ENCODE measurements around the gene TP53I11.

The TP53I11 gene

DNA sequence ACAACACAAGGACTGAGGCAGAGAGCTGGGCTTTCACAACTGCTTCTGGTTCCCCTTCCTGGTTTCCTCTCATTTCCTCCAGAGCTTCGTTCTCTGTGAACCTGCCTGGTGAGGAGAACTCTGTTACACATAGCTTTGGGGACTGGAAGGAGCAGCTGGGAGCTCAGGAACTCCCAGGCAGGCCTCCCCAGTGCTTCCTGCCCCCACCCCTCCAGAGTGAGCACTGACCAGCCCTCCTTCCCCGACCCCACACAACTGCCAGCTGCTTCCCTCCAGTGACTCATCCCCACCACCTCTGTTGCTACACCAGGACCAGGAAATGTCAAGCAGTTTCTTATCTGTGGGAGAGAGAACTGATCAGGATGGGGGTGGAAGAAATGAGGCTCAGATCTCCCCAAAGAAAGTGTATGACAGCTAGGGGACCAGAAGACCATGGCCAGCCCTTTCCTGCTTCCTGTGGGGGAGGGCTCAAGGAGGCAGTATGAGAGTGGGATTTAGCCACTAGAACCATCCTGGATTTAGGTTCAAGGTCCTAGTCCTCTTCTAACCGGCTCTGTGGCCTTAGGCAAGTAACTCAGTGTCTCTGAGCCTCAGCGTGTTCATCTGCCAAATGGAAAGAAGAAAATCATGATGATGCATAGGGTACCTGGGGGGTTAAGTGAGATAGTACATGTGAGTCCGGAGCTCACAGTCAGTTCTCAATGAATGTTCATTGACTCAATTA, 4.5 kb upstream of the TP53I11 start:
- DNase-seq: peak; percentile 12

DNA sequence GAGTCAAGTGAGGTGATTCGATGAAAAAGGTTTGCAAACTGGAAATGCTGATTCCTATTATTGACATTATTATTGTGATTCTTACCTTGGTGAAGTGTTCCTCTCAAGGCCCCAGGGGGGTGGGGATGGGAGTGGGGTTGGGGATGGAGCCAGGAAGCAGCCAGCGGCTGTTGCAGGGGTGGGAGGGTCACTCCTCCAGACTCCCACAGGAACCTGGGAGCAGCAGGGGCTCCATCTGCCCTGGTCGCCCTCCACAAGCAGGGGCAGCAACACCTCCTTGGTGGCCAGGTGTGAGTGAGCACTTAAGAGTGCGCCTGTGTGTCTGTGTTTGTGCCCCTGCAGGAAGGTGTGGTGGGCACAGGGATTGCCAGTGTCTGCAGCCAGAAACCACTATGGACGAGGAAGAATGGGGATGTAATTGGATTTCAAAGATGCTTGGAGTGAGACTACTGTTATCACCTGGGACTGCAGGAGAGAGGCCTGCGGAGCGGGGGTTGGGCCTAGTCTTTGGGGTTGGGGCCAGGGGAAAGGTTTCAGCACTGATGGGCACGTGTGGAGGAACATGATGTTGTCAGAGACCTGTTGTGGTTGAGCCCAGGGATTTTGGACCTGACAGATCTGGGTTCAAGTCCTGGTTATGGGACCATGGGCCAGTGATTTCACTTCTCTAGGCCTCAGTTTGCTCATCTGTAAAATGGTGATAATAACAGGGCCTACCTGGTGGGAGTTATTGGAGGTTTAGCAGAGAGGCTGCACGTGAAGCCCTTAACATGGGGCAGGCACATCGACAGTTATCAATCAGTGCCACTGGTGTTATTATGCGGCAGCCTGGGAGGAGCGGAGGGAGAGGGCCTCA, 3.6 kb upstream of the TP53I11 start:
- no peak for DNase-seq

DNA sequence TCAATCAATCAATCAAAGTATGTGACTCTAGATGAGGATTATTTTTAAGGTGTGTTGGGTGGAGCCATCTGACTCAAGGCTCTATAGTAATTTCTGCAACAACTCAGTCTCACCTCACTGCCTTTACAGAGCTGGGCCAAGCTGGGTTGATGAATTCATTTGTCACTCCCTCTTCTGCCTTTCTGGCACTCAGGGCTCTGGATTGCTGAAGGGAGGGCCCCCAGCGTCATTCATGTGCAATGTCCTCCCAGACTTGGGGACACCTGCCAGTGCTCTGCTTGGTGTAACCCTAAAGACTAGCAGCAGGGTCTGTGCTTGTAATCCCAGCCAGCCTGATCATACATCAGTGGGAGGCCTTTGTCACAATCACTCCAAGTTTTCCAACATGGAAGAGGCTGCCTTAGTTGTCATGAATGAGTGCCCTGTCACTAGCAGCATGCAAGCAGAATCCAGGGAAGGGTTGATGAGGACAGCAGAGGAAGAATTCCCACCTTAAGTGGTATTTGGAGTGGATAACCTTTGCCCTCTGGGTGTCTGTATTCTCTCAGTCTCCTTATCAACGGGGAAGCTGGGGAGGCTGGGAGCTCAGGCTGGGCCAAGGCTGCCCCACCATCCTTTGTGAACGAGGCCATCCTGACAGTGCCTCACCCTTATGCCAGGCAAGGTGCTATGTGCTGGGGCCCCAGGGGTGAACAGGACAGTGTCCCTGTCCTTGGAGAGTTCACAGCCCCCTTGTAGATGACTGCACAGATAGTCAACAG, 2.0 kb upstream of the TP53I11 start:
- DNase-seq: no peak

DNA sequence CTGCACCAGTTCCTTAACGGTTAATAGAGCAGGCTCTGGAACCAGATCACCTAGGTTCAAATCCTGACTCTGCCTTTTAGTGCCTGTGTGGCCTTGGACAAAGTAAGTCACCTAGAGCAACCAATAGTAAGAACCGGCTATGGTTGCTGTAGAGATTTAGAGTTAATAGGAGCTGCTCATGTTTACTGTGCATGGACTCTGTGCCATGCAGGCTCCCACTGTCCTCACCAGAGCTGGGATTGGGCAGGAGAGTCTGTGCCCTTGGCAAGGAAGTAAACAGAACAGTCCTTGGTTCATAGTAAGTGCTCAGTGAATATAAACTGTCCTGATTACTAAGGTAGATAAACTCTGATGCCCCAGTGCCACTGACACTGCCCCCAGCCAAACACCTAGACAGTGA, 1.4 kb upstream of the TP53I11 start:
- no peak for DNase-seq

DNA sequence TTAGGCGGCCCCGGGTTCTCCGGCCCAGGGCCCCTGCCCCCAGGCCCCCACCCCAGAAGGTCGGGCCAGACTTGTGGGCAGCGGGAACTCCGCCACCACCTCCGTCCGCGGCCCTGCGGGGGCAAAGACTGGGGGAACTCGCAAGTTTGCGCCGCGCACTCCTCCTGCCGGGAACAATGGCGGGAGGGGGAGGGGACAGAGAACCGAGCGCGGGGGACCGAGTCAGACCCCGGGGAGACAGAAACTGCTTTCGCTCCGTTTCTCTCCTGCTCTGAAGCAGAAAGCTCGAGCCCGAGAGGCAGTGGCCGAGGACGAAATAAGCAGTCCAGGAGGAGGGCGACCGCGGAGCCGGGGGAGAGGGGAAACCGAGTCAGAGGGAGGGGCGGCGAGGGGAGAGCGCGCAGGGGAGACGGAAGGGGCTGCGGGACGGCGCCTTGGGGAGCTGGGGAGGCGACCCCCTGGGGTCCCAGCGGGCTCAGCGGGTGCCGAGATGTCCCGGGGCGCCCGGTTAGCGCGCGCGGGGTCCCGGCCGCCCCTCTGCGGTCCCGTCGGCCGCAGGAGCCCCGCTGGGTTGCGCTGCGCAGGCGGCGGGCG, 555 bp downstream of the TP53I11 start:
- no peak for DNase-seq

DNA sequence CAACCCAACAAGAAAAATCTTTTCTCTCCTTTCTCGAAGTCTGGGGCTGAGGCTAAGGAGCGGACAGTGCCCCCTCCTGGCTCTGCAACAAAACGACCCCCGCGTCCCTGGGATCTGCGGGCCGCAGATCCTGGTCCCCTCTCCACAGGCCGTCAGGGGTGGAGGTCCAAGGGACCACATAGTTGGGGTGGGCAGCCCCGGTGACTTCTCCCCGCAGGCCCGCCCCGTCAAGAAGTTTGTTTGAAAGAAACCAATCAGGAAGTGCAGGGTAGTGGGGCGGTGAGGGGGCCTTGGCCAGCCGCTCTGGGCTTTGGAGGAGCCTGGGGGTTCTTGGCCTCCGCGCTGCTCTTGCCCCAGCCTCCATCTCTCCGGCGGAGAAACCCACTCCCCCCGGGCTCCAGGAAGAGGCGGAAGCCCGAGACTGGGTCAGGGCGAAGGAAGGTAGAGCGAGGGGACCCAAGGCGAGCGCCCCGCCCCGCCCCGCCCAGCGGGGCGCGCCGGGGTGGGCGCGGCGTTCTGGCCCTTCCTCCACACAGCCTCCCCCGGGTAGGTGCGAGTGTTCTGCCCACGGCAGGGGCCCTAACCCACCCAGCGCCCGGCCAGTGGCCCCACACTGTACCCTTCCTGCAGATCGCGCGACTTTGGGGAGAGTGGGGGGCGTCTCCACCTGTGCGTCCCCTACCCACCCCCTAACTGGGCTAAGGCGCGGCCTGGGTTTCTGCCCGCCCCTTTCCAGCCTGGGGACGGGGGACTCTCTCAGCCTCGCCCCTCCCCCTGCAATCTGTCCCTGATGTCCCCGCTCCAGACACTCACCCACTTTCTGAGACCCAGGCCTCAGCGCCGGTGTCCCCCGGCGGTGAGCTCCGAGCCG, 1.3 kb downstream of the TP53I11 start:
- peak; percentile 10 for DNase-seq

DNA sequence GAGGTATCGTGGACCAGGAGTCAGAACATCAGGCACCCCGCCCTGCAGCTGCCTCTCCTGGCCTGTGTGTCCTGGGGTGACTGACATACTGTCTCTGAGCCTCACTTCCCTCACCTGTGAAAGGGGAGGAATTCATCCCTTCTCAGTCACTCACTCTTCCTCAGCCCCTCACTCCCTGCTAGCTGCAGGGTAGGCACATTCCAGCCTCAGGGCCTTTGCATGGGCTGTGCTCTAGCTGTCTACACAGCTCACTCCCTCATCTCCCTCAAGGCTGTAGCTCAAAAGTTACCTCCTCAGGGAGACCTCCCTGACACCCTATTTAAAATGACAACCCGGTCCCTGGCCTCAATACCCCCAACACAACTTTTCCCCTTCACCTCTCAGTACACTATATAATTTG, 2.5 kb downstream of the TP53I11 start:
- no peak for DNase-seq

DNA sequence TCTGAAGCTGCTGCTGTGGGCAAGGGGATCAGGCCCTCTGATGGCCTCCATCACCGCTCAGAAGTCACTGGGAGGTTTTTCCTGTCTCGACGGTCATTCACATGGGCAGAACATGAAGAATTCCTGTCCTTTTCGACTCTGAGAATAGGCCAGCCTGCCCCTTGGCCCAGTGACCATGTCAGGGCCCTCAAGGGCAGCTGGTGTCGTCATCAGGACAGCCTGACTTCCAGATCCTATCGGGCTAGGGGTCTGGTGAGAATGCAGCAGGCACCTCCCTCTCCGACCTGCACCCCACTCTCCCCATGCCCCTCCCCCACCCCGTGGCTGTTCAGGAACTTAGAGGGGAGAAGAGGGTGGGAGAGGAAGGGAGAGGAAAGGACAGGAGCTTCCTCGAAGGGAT, 3.6 kb downstream of the TP53I11 start:
- DNase-seq: no peak

DNA sequence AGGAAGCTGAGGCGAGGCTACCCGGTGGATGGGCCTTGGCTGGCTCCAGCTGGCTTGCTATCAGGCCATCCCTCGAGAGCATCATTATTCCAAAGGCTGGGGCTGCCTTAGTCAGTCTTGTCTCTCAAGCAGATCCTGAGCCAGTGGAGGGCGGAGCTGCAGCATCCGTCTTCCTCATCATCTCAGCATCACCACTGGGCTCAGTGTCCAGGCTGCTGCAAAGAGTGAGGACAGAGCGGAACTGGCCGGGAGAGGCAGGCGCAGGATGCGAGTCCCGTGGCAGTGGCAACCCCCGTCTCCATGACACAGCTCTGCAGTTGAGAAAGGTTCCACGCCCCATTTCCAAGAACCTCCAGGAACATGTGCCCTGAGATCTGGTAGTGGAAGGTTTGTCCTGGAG, 4.4 kb downstream of the TP53I11 start:
- DNase-seq: no peak

DNA sequence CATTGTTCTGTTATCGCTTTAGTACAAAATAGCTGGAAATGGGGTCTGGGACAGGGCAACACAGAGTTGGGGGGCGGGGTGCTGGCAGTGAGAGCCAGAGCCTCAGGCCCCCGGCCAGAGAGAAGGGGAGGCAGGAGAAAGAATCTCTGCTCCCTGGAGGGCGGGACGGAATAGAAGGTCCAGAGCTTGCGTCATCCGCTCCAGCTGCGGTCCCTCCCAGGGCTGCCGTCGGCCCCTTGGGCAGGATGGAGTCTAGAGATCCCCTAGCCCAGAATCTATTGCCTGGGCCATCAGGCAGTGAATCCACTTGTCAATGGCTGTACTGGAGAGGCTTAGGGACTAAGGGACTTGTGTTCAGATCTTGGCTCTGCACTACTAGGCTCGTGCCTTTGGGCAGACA, 5.0 kb downstream of the TP53I11 start:
- DNase-seq: no peak

DNA sequence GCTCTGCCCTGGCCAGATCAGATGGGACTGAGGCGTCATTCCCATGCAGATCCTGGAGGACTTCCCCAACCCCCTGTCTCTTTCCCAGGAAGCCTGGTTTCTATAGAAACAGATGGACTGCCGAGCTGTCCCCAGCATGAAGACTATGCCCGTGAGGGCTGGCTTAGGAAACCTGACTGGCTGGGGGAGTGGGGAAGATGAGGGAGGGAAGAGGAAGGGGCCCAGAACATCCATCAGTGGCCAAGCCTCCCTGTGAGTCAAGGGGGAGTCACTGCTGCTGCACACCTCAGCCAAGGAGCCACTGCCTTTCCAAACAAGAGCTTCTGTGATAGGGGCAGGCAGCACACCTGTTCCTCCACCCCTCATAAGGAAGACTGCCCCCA, 5.8 kb downstream of the TP53I11 start:
- no peak for DNase-seq

DNA sequence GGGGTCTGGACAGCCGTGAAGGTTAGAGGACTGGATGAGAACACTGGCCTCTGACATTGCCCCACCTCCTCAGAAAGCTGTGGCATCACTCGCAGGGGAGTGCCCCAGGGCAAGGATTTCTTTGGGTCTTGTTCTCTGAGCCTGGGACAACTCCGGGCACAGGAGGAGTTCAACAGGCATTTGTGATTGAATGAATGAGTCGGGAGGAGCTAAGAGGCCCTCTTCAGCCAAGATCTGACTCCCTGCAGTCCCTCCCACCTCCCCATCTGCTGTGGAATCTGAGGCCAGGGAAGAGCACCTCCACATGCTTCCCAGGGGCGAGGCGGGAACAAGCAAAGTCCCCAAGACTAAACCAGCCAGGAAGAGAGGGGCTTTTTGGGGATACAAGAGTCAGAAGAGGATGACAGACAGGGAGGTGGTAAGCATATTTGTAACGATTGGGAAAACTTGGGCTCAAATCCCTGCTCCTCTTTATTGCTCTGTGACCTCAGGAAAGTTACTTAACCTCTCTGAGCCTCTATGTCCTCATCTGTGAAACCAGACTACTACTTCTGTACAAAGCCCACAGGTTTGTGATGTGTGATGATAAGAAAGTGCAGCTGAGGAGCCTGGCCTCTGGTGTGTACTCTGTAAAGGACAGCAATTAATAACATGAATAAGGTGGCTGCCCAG, 6.4 kb downstream of the TP53I11 start:
- no peak for DNase-seq

DNA sequence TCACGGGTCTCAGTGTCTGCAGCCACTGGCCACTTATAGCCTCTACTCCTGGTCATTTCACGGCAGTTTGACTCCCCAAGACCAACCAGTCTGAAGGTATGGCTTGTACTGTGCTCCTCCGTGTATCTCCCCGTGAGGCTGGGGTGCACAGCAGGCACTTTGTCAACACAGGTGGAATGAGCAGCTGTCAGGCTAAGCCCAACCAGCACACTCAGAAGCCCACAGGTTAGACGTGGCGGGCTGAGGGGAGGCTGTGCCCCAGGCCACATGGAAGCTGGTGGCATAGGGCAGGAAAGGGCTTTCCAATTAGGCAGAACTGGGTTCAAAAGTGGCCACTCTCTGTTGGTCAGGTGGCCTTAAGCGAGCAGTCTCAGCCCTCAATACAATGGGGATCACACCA, 7.0 kb downstream of the TP53I11 start:
- DNase-seq: no peak

DNA sequence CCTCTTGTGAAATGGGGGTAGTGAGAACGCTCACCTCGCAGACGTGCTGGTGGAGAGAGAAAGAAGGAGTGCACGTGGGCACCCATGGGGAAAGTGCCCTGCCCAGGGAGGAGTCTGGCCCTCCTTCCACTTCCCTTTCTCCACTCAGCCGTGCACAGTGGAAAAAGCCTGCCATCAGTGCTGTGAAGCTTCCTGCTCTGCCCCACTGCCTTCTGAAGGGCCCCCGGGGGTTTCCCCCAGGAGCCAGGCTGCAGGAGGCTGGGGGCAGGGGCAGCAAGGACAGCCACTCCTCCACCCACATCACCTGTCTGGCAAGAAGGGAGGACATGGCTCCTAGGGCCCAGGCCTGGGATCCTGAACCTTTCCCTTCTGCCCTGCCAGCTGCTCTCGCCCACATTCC, 7.6 kb downstream of the TP53I11 start:
- DNase-seq: peak; percentile 11

DNA sequence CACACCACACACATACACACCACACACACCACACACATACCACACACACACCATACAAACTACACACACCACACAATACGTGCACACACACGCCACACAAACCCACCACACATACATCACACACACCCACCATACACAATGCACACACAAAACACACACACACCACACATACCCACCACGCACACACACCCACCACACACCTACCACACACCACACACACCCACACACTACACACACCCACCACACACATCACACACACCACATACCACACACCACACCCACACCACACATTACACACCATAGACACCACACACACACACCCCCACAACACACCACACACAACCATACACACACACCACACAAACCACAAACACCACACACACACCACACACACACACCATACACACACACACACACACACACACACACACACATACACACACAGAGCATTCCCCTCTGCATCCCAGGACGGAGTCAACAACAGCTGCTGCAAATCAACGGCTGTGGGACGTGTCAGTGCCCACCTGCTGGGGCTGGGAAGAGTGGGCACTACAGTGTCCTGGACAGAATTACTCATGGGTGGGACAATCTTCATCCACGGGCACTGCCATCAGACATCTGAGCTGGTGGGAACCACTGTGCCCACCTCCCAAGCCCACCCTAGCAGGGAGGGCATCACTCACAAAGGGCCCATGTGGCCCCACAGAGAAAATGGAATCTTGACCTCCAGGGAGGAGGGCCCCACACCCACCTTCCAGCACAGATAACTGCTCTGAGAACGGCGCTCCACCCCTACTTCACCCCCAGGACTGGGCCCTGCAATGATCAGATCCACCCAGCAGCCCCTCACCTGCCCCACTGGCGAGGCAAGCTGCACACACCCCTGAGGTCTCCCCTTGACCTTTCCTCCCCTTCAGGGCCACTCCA, 8.4 kb downstream of the TP53I11 start:
- DNase-seq: no peak

DNA sequence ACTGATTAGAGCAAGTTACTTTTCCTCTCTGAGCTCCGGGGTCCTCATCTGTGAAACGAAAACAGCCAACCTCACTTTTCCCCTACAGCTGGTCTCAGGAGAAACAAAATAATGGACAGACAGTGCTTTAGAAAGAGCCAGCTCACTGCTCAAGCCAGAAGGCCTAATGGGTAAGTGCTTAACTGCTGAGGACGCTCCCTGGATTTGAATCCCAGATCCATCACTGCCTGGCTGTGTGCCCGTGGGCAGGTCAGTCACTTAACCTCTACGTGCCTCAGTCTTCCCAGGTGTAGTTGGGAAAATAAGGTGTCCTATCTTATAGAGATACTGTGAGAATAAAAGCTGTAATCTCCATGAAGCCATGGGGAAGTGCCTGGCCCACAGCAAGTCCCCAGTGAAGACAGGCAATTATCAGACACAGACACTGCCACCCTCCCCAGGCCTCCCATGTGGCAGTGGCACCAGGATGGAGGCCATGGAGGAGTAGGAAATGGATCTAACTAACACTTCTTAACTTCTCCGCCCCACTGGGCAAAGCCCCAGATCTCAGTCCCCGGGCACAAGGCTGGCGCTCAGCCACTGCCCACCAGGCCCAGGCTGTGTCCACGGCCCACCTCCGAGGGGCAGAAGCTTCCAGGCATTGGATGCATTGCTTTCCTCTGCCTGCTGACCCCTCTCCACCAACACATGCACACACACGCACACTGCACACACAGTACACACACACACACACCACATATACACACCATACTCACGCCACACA, 9.2 kb downstream of the TP53I11 start:
- DNase-seq: no peak

DNA sequence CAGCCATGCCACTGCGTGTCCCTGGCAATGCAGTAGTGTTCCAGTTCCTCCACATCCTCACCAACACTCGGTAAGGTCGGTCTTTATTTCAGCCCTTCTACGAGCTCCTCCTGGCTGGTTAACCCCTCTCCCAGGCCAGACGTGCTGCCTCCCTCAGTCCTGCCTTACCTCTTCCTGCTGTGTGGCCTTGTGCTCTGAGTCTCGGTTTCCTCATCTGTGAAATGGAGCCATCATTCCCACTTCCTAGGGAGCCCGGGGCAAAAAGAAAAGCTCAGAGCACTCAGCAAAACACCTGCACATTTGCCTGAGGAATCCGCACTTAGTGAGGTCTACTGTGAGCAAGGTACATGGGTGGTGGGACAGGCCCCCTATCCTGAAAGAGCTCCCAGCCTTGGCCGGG, 9.8 kb downstream of the TP53I11 start:
- no peak for DNase-seq

DNA sequence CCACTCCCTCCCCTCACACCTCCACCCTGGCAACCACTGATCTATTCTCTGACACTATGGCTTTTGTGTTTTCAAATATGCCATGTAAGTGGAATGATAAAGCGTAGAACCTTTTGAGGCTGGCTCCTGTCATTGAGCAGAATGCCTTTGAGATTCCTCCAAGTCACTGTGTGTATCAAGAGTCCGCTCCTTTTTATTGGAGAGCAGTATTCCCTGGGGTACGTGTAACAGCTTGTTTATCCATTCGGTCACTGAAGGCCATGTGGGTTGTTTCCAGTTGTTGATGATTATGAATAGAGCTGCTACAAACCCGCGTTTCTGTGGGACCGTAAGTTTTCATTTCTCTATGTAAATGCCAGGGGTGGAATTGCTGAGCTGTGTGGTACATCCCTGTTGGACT, 10.3 kb downstream of the TP53I11 start:
- no peak for DNase-seq

DNA sequence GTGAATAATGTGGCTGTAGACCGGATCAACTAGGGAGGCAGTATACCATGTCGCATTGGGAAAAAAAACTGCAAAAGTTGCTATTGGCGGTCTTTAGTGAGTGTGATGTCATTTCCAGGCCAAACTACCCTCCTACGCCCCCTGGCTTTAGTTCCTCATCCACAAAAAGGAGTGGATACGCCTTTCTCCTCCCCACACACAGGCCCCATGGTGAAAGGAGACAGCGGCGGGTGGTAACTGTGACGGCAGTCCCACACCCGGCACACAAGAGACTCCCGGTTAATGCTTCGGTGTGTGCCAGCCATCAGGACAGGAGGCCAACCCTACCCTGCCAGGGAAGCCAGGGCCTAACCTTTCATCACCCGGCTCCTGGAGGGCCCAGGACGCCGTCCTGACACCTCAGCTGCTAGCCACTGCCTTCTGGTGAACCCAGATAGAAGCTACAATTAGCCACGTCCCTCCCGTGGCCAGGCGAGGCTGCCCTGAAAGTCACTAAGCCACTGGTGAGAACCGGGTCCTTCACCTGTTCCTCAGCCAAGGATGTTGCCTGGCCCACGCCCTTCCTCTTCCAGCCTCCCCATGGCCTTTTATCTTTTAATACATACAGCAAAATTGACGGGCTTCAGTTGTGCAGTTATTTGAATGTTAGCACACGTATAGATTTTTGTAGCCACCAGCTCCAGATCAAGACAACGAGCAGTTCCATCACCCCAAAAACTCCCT, 10.8 kb downstream of the TP53I11 start:
- DNase-seq: no peak

All from activated CD4-positive, alpha-beta T cell treated with anti-CD3 and anti-CD28 coated beads, Interleukin-2, amount 50 U/mL, for 16 hours (primary cell).